HCT116 (cell line): ENCODE measurements around the gene WDR17. TPM values are rescaled to one million over a fixed set of nuclear protein-coding genes. Genes with fewer than 3 reads are reported as not detected.

ENCODE experiments used
- ATAC-seq: fragments of 200-7000 bp; cut with Tn5 transposase; 2 replicates; pipeline ENCODE4 v1.9.1; 2020; ENCODE audit warnings: mild to moderate bottlenecking, moderate library complexity
- BruUV-seq: library from RNA; stranded (reverse); fragments of 400-500 nt; replicated peaks from 2 replicates; lab custom pipeline; 2021; lab: Mats Ljungman, UMichigan
- CTCF ChIA-PET: fragments of 300-600 bp; sonication (Branson Sonifier 250); formaldehyde crosslinking; loops from one replicate; lab custom pipeline; 2021; ENCODE audit warnings: antibody characterized with exemption; lab: Charles Lee
- POLR2A ChIA-PET: fragments of 300-600, 350-600 bp; sonication (Branson Sonifier 250); formaldehyde crosslinking; loops from one replicate; lab custom pipeline; 2021; ENCODE audit warnings: antibody characterized with exemption; lab: Charles Lee
- RAD21 ChIA-PET, 2 experiments: fragments of 300-600 bp; sonication (Branson Sonifier 250); formaldehyde crosslinking; loops; one replicate each; lab custom pipeline; 2023; ENCODE audit warnings: low total read pairs in 2 of 2; ENCODE audit not compliant: uncharacterized antibody in 2 of 2, unreplicated experiment in 2 of 2, low non-redundant PET in 1 of 2; lab: Charles Lee
- DNase-seq: peaks from one replicate; pipeline ENCODE4 v3.0.0-alpha.2; 2010; ENCODE audit warnings: low read depth, low spot score
- H2AFZ ChIP-seq: fragments of 200-600 bp; shearing (Covaris generic), sonication (generic); 2 replicates; pipeline ENCODE4 v1.6.1; 2017; ENCODE audit warnings: low read depth, mixed run types, mixed read lengths, antibody characterized with exemption, low read length; ENCODE audit not compliant: poor library complexity, severe bottlenecking
- H3K27ac ChIP-seq: 2 replicates; pipeline ENCODE4 v1.5.1; 2012; ENCODE audit warnings: low read depth, low read length
- H3K27me3 ChIP-seq: fragments of 200-600 bp; sonication (generic); 2 replicates; pipeline ENCODE4 v1.6.1; 2016; ENCODE audit warnings: mixed run types, low read length, mixed read lengths; ENCODE audit not compliant: insufficient read depth
- H3K36me3 ChIP-seq, 2 experiments: fragments of 200-500 bp in 1 of 2; fragments of 200-600 bp in 1 of 2; sonication (Bioruptor generic) in 1 of 2; sonication (generic) in 1 of 2; 2 replicates each; pipeline versions ENCODE4 v1.5.1 to v1.6.1; 2014 to 2016; ENCODE audit warnings: low read length in 2 of 2, inconsistent platforms in 1 of 2, mixed read lengths in 1 of 2, mixed run types in 1 of 2; ENCODE audit not compliant: insufficient read depth in 2 of 2, control insufficient read depth in 1 of 2
- H3K4me1 ChIP-seq, 2 experiments: fragments of 200-600 bp in 1 of 2; sonication (generic) in 1 of 2; 2 replicates each; pipeline versions ENCODE4 v1.5.1 to v1.6.1; 2012 to 2017; ENCODE audit warnings: low read length in 2 of 2, inconsistent platforms in 1 of 2, mild to moderate bottlenecking in 1 of 2, mixed read lengths in 1 of 2, mixed run types in 1 of 2, moderate library complexity in 1 of 2; ENCODE audit not compliant: insufficient read depth in 2 of 2, control insufficient read depth in 1 of 2
- H3K4me2 ChIP-seq: fragments of 200-600 bp; sonication (generic); 2 replicates; pipeline ENCODE4 v1.6.1; 2017; ENCODE audit warnings: mixed run types, low read length, mixed read lengths
- H3K4me3 ChIP-seq, 2 experiments: fragments of 200-600 bp in 1 of 2; sonication (generic) in 1 of 2; replicated peaks in 1 of 2; 2 replicates each; pipeline ENCODE4 v1.5.1; 2011 to 2016; ENCODE audit warnings: low read length in 2 of 2, control low read depth in 1 of 2, low read depth in 1 of 2, mild to moderate bottlenecking in 1 of 2, mixed read lengths in 1 of 2, mixed run types in 1 of 2
- H3K79me2 ChIP-seq: fragments of 200-600 bp; sonication (generic); 2 replicates; pipeline ENCODE4 v1.6.1; 2017; ENCODE audit warnings: mild to moderate bottlenecking, mixed run types, low read length, moderate library complexity, mixed read lengths; ENCODE audit not compliant: insufficient read depth
- H3K9ac ChIP-seq: fragments of 200-600 bp; sonication (generic); 2 replicates; pipeline ENCODE4 v1.6.1; 2016; ENCODE audit warnings: low read length, mixed read lengths
- H3K9me2 ChIP-seq: fragments of 200-600 bp; sonication (generic), shearing (Covaris generic); 2 replicates; pipeline ENCODE4 v1.6.1; 2017; ENCODE audit warnings: mixed run types, mild to moderate bottlenecking, moderate library complexity; ENCODE audit not compliant: insufficient read depth
- H3K9me3 ChIP-seq, 2 experiments: fragments of 200-500 bp in 1 of 2; fragments of 200-600 bp in 1 of 2; sonication (Bioruptor generic) in 1 of 2; sonication (generic) in 1 of 2; 2 replicates each; pipeline ENCODE4 v1.6.1; 2014 to 2017; ENCODE audit warnings: low read length in 2 of 2, mixed read lengths in 2 of 2, inconsistent platforms in 1 of 2, low read depth in 1 of 2, mild to moderate bottlenecking in 1 of 2, mixed run types in 1 of 2, moderate library complexity in 1 of 2; ENCODE audit not compliant: control insufficient read depth in 1 of 2, insufficient read depth in 1 of 2
- H4K20me1 ChIP-seq: fragments of 200-600 bp; sonication (generic), shearing (Covaris generic); 2 replicates; pipeline ENCODE4 v1.6.1; 2017; ENCODE audit warnings: mixed run types, mild to moderate bottlenecking, moderate library complexity; ENCODE audit not compliant: insufficient read depth
- ATF3 ChIP-seq: IDR thresholded peaks from 2 replicates; pipeline ENCODE4 v1.6.1; 2012
- CBX3 ChIP-seq: IDR thresholded peaks from 2 replicates; pipeline ENCODE4 v1.6.1; 2012; ENCODE audit warnings: low read depth
- CEBPB ChIP-seq: IDR thresholded peaks from 2 replicates; pipeline ENCODE4 v1.6.1; 2012; ENCODE audit warnings: low read depth
- ELF1 ChIP-seq: IDR thresholded peaks from 2 replicates; pipeline ENCODE4 v1.6.1; 2012; ENCODE audit warnings: low read depth, borderline replicate concordance
- EZH2phosphoT487 ChIP-seq: fragments of 200-600 bp; IDR thresholded peaks from 2 replicates; pipeline ENCODE4 v1.6.1; 2018; ENCODE audit warnings: antibody characterized with exemption, borderline replicate concordance
- FOSL1 ChIP-seq: IDR thresholded peaks from 2 replicates; pipeline ENCODE4 v1.6.1; 2012; ENCODE audit warnings: low read depth
- JUND ChIP-seq: IDR thresholded peaks from 2 replicates; pipeline ENCODE4 v1.6.1; 2012
- POLR2A ChIP-seq: IDR thresholded peaks from 2 replicates; pipeline ENCODE4 v1.7.0; 2011; ENCODE audit warnings: borderline replicate concordance; ENCODE audit not compliant: insufficient read depth, insufficient read length; ENCODE audit errors: extremely low read depth
- POLR2AphosphoS5 ChIP-seq: IDR thresholded peaks from 2 replicates; pipeline ENCODE4 v1.6.1; 2011; ENCODE audit warnings: mild to moderate bottlenecking, low read depth, low read length, moderate library complexity
- RAD21 ChIP-seq: IDR thresholded peaks from 2 replicates; pipeline ENCODE4 v1.6.1; 2012; ENCODE audit warnings: low read depth, mild to moderate bottlenecking
- REST ChIP-seq: IDR thresholded peaks from 2 replicates; pipeline ENCODE4 v1.6.1; 2012; ENCODE audit warnings: low read depth
- SIN3A ChIP-seq: IDR thresholded peaks from 2 replicates; pipeline ENCODE4 v1.6.1; 2012; ENCODE audit warnings: low read depth
- SP1 ChIP-seq: IDR thresholded peaks from 2 replicates; pipeline ENCODE4 v1.6.1; 2012; ENCODE audit warnings: low read depth
- SRF ChIP-seq: IDR thresholded peaks from 2 replicates; pipeline ENCODE4 v1.6.1; 2012; ENCODE audit warnings: low read depth
- TCF7L2 ChIP-seq: IDR thresholded peaks from 2 replicates; pipeline ENCODE4 v1.7.0; 2011; ENCODE audit warnings: borderline replicate concordance, inconsistent platforms; ENCODE audit not compliant: insufficient read depth, insufficient read length; ENCODE audit errors: extremely low read depth
- YY1 ChIP-seq: IDR thresholded peaks from 2 replicates; pipeline ENCODE4 v1.6.1; 2011; ENCODE audit warnings: low read length, low read depth, moderate library complexity, mild to moderate bottlenecking; ENCODE audit not compliant: insufficient replicate concordance; ENCODE audit errors: extremely low read depth
- ZBTB33 ChIP-seq: IDR thresholded peaks from 2 replicates; pipeline ENCODE4 v1.6.1; 2011; ENCODE audit warnings: mild to moderate bottlenecking, low read length, moderate library complexity; ENCODE audit not compliant: insufficient replicate concordance; ENCODE audit errors: extremely low read depth
- ZNF274 ChIP-seq: fragments of 200-500 bp; sonication (Bioruptor generic); IDR thresholded peaks from 2 replicates; pipeline ENCODE4 v1.6.1; 2014; ENCODE audit warnings: mild to moderate bottlenecking, low read depth, low read length, inconsistent platforms
- intact Hi-C: fragments of 100-400 bp; cut with micrococcal nuclease; formaldehyde crosslinking; loops from 2 replicates; pipeline ENCODE4 v1.10.0; 2022
- total RNA-seq: library from RNA; stranded (reverse); gene quantifications from one replicate; pipeline ENCODE4 v1.2.1, GENCODE V29; 2021; ENCODE audit not compliant: unreplicated experiment
- TF ChIP-seq, protein P1 (sequence below), 3 experiments: fragments of 200-600 bp in 1 of 3; sonication (generic) in 1 of 3; IDR thresholded peaks in 2 of 3; conservative IDR thresholded peaks in 1 of 3; 2 replicates each; pipeline ENCODE4 v1.5.1; 2012 to 2017; ENCODE audit warnings: low read depth in 2 of 3, low read length in 2 of 3, antibody characterized with exemption in 1 of 3, borderline replicate concordance in 1 of 3, control low read depth in 1 of 3, mild to moderate bottlenecking in 1 of 3, mixed read lengths in 1 of 3, mixed run types in 1 of 3, moderate library complexity in 1 of 3; ENCODE audit not compliant: insufficient read depth in 1 of 3
- TF ChIP-seq, protein P2 (sequence below): IDR thresholded peaks from 2 replicates; pipeline ENCODE4 v1.6.1; 2012

WDR17 gene
- total RNA-seq, 1 experiment from 2014 or later, result 0.20 TPM

- Histone ChIP-seq H3K27ac (no peak overlapping the region), H3K4me2 (no peak overlapping the region), H3K36me3 (no peaks in the 10 kb centered on the region), H3K4me1 (no peaks in the 10 kb centered on the region), H3K9me3 (no peaks in the 10 kb centered on the region), H3K79me2 (no peaks in the 10 kb centered on the region), H3K9ac (no peak overlapping the region), H3K9me2 (no peaks in the 10 kb centered on the region), H4K20me1 (no peaks in the 10 kb centered on the region), H2AFZ (no peak overlapping the region), H3K4me3 (no peak overlapping the region), H3K27me3 (no peaks in the 10 kb centered on the region)
- RAD21 ChIA-PET, result no interaction called here
- no peak for TF ChIP-seq CBX3
- no peak for TF ChIP-seq ZNF274
- no peak for TF ChIP-seq SRF
- TF ChIP-seq REST, result no peak
- no peak for TF ChIP-seq ATF3
- TF ChIP-seq EZH2phosphoT487, result no peak
- no peak for TF ChIP-seq YY1
- TF ChIP-seq CEBPB, result no peak
- TF ChIP-seq, protein P1, sequence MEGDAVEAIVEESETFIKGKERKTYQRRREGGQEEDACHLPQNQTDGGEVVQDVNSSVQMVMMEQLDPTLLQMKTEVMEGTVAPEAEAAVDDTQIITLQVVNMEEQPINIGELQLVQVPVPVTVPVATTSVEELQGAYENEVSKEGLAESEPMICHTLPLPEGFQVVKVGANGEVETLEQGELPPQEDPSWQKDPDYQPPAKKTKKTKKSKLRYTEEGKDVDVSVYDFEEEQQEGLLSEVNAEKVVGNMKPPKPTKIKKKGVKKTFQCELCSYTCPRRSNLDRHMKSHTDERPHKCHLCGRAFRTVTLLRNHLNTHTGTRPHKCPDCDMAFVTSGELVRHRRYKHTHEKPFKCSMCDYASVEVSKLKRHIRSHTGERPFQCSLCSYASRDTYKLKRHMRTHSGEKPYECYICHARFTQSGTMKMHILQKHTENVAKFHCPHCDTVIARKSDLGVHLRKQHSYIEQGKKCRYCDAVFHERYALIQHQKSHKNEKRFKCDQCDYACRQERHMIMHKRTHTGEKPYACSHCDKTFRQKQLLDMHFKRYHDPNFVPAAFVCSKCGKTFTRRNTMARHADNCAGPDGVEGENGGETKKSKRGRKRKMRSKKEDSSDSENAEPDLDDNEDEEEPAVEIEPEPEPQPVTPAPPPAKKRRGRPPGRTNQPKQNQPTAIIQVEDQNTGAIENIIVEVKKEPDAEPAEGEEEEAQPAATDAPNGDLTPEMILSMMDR (IDR thresholded peaks at IDR 0.05 in 2 of 3, conservative IDR thresholded peaks at IDR 0.05 in 1 of 3; ENCODE audit: borderline replicate concordance in 1 of 3, insufficient read depth in 1 of 3, low read depth in 2 of 3, low read length in 2 of 3), result no peak
- TF ChIP-seq TCF7L2, result no peak
- no peak for TF ChIP-seq SIN3A
- TF ChIP-seq, protein P2, sequence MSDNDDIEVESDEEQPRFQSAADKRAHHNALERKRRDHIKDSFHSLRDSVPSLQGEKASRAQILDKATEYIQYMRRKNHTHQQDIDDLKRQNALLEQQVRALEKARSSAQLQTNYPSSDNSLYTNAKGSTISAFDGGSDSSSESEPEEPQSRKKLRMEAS, result no peak
- TF ChIP-seq RAD21, result no peak
- TF ChIP-seq JUND, result no peak
- no peak for TF ChIP-seq POLR2AphosphoS5
- no peak for TF ChIP-seq POLR2A
- TF ChIP-seq SP1, result no peak
- no peak for TF ChIP-seq ZBTB33
- no peak for TF ChIP-seq FOSL1
- no peak for TF ChIP-seq ELF1
- ATAC-seq, result no peak
- CTCF ChIA-PET, result no interaction called here
- no TSS peak for BruUV-seq
- POLR2A ChIA-PET, result no interaction called here
- no peak for DNase-seq
- intact Hi-C loops, result no loop called here
Measured at GRCh38 chr4:176107695-176108094, 42.1 kb downstream of the WDR17 start.
